K562 (cell line): Measurements from ENCODE around the gene DTD1. TPM values are rescaled to one million over a fixed set of nuclear protein-coding genes. Genes with fewer than 3 reads are reported as not detected.

ENCODE experiments used
- ATAC-seq: fragments of 200-7000 bp; cut with Tn5 transposase; 3 replicates; pipeline ENCODE4 v1.9.1; 2020; ENCODE audit warnings: moderate library complexity
- BruUV-seq: library from RNA; stranded (reverse); fragments of 400-500 nt; replicated peaks from 2 replicates; lab custom pipeline; 2021; lab: Mats Ljungman, UMichigan
- CTCF ChIA-PET: fragments of 300-600 bp; formaldehyde crosslinking; extraction: SDS; loops from one replicate; lab custom pipeline; 2021; ENCODE audit warnings: low intra/inter-chr PET ratio; lab: Yijun Ruan, JAX
- POLR2A ChIA-PET: fragments of 300-600, 350-650 bp; sonication (Branson Sonifier 250); formaldehyde crosslinking; extraction: SDS; loops from one replicate; lab custom pipeline; 2021; ENCODE audit warnings: antibody characterized with exemption, inconsistent platforms; lab: Yijun Ruan, JAX
- DNase-seq, 4 experiments: peaks; one replicate each; pipeline versions ENCODE4 v3.0.0 to v3.0.0-alpha.2; 2011 to 2018; ENCODE audit warnings: low spot score in 3 of 4, mixed read lengths in 3 of 4; ENCODE audit errors: extremely low read depth in 1 of 4
- FAIRE-seq: peaks from 2 replicates; lab custom pipeline; 2011; peaks lifted over from hg19 to GRCh38; lab: Jason Lieb, UNC
- H2AFZ ChIP-seq: 2 replicates; pipeline ENCODE4 v1.6.0; 2011; ENCODE audit warnings: low read depth, low read length, control low read depth, inconsistent platforms
- H3K27ac ChIP-seq: fragments of 200-600 bp; 3 replicates; pipeline ENCODE4 v1.8.0; 2011; ENCODE audit warnings: low read depth, mild to moderate bottlenecking, control low read depth, inconsistent platforms, low read length, moderate library complexity, mixed read lengths; ENCODE audit errors: extremely low read depth
- H3K27me3 ChIP-seq, 2 experiments: fragments of 300-600 bp in 1 of 2; 2 replicates in 1 of 2; 3 replicates in 1 of 2; pipeline versions ENCODE4 v1.6.0 to v1.8.0; 2011; ENCODE audit warnings: inconsistent platforms in 2 of 2, low read length in 2 of 2, mild to moderate bottlenecking in 1 of 2, mixed read lengths in 1 of 2, moderate library complexity in 1 of 2; ENCODE audit not compliant: control insufficient read depth in 2 of 2, insufficient read depth in 2 of 2
- H3K36me3 ChIP-seq: fragments of 300-600 bp; 3 replicates; pipeline ENCODE4 v1.8.0; 2011; ENCODE audit warnings: mild to moderate bottlenecking, low read length, inconsistent platforms; ENCODE audit not compliant: control insufficient read depth, insufficient read depth
- H3K4me1 ChIP-seq, 2 experiments: fragments of 200-600 bp in 1 of 2; replicated peaks in 1 of 2; 2 replicates in 1 of 2; 3 replicates in 1 of 2; pipeline versions ENCODE4 v1.5.1 to v1.8.0; 2011; ENCODE audit warnings: inconsistent platforms in 2 of 2, low read length in 2 of 2, mild to moderate bottlenecking in 1 of 2, mixed read lengths in 1 of 2, moderate library complexity in 1 of 2; ENCODE audit not compliant: control insufficient read depth in 2 of 2, insufficient read depth in 2 of 2
- H3K4me2 ChIP-seq: 2 replicates; pipeline ENCODE4 v1.6.1; 2011; ENCODE audit warnings: low read length, control low read depth, inconsistent platforms, mixed read lengths; ENCODE audit not compliant: insufficient read depth
- H3K4me3 ChIP-seq: fragments of 200-600 bp; sonication (generic), shearing (Covaris generic); 2 replicates; pipeline ENCODE4 v1.5.1; 2016; ENCODE audit warnings: control low read depth, inconsistent platforms
- H3K79me2 ChIP-seq: fragments of 200-600 bp; 3 replicates; pipeline ENCODE4 v1.8.0; 2011; ENCODE audit warnings: low read length, inconsistent platforms; ENCODE audit not compliant: control insufficient read depth, insufficient read depth
- H3K9ac ChIP-seq, 2 experiments: 2 replicates each; pipeline versions ENCODE4 v1.6.0 to v1.6.1; 2011; ENCODE audit warnings: low read depth in 2 of 2, low read length in 2 of 2, control low read depth in 1 of 2, inconsistent platforms in 1 of 2, mild to moderate bottlenecking in 1 of 2, mixed read lengths in 1 of 2; ENCODE audit not compliant: insufficient read depth in 1 of 2
- H3K9me1 ChIP-seq: one replicate; pipeline ENCODE4 v1.6.0; 2011; ENCODE audit warnings: inconsistent platforms, mild to moderate bottlenecking, low read length, moderate library complexity; ENCODE audit not compliant: control insufficient read depth, insufficient read depth
- H3K9me3 ChIP-seq: replicated peaks from 2 replicates; pipeline ENCODE4 v1.5.1; 2011; ENCODE audit warnings: low read depth, low read length, inconsistent platforms; ENCODE audit not compliant: control insufficient read depth, insufficient read depth
- H4K20me1 ChIP-seq: replicated peaks from 2 replicates; pipeline ENCODE4 v1.6.1; 2011; ENCODE audit warnings: low read length, inconsistent platforms, mixed read lengths; ENCODE audit not compliant: control insufficient read depth, insufficient read depth
- CHCHD3 ChIP-seq: fragments of 250-450 bp; sonication (Bioruptor Pico); IDR thresholded peaks from 2 replicates; pipeline ENCODE4 v2.1.2; 2022; ENCODE audit warnings: mild to moderate bottlenecking
- RAD51 ChIP-seq: fragments of 450-650 bp; IDR thresholded peaks from 2 replicates; pipeline ENCODE4 v1.7.1; 2016; ENCODE audit warnings: low read depth, mild to moderate bottlenecking, borderline replicate concordance
- RBM15 ChIP-seq: fragments of 200-400 bp; formaldehyde crosslinking; IDR thresholded peaks from 2 replicates; pipeline ENCODE4 v1.6.1; 2018; ENCODE audit warnings: mild to moderate bottlenecking, low read length, moderate library complexity; ENCODE audit not compliant: insufficient read depth
- TCF15 ChIP-seq: fragments of 250-450 bp; sonication (Bioruptor Pico); IDR thresholded peaks from 2 replicates; pipeline ENCODE4 v1.8.0; 2022; ENCODE audit warnings: moderate library complexity, mild to moderate bottlenecking, inconsistent platforms
- ZNF263 ChIP-seq: sonication (generic); formaldehyde crosslinking; IDR thresholded peaks from 2 replicates; pipeline ENCODE4 v1.8.0; 2022; ENCODE audit warnings: mild to moderate bottlenecking, missing genetic modification reagents, borderline replicate concordance
- ZNF696 ChIP-seq: fragments of 250-450 bp; sonication (Bioruptor Pico); conservative IDR thresholded peaks from 2 replicates; pipeline ENCODE4 v1.4.0; 2020; ENCODE audit warnings: mild to moderate bottlenecking, moderate library complexity
- WGBS: fragments of 100-300 bp; shearing (Covaris generic); methylation state at CpG from one replicate; pipeline ENCODE4 v1.1.6; 2016; ENCODE audit warnings: low coverage, mixed read lengths; ENCODE audit not compliant: insufficient coverage; ENCODE audit errors: missing lambda C conversion rate; 5-methylcytosine and 5-hydroxymethylcytosine counted together
- in situ Hi-C: fragments of 300-500 bp; cut with MboI; formaldehyde crosslinking; loops from 4 replicates; pipeline ENCODE4 v1.15.0; 2018; ENCODE audit warnings: inconsistent platforms, mixed read lengths
- intact Hi-C: fragments of 100-400 bp; cut with micrococcal nuclease; formaldehyde crosslinking; loops from 2 replicates; pipeline ENCODE4 v1.14.2; 2022
- polyA plus RNA-seq, 8 experiments: library from polyadenylated mRNA; depleted of rRNA in 4 of 8; stranded (reverse) in 5 of 8; unstranded in 3 of 8; fragments of >200 nt; fragmentation: Nextera tagmentation in 2 of 8; fragmentation: Illumina TruSeq in 1 of 8; extraction: Ambion mirVana in 2 of 8; extraction: Trizol in 1 of 8; gene quantifications; 2 replicates each; pipeline versions ENCODE4 v1.2.1 to v1.2.3, GENCODE V29; 2011 to 2014; ENCODE audit warnings: inconsistent platforms in 1 of 8, missing spikeins in 1 of 8
- total RNA-seq, 7 experiments: library from RNA; depleted of rRNA in 6 of 7; stranded (reverse); fragments of >200 nt in 6 of 7; fragmentation: Illumina TruSeq in 2 of 7; extraction: Trizol in 2 of 7; gene quantifications; 2 replicates each; pipeline versions ENCODE4 v1.2.1 to v1.2.3, GENCODE V29; 2011 to 2021; ENCODE audit warnings: low replicate concordance in 1 of 7
- TF ChIP-seq, protein P1 (sequence below): fragments of 200-800 bp; sonication (Bioruptor generic); IDR thresholded peaks from 2 replicates; pipeline ENCODE4 v1.6.1; 2016; ENCODE audit warnings: missing genetic modification characterization, missing compliant biosample characterization

The DTD1 gene
- total and polyA plus RNA-seq, 9 of the 15 experiments (the other 6 are each of a cell fraction or from before 2014, with no cell fraction given) = 5.7 to 28.6 (median 26.8) TPM

DNA sequence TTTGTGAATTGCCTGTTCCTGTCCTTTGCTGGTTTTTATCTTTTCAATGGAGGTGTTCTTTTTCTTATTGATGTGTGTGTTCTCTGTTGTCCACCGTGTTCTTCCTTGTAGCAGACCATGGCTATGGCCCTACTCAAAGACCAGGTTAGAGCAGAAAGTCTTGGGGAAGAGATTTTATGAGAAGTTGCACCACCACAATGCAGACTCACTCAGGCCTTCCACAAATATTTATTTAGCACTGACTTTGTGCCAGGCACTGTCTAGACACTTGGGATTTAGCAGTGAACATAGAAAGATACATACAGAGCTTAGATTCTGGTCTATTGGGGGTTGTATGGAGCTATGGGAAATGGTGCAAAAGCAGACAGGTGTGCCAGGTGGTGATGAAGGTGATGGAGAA is 98.8 kb downstream of the DTD1 start:
- WGBS = 10% methylated on average over 1 of the region's 1 CpG
- ChIA-PET CTCF (no interaction called here), POLR2A (no interaction called here)
- DNase-seq (no peak), FAIRE-seq (no peak), ATAC-seq (no peak)
- Histone ChIP-seq H3K36me3 (no peaks in the 10 kb centered on the region), H3K4me2 (no peak overlapping the region), H3K4me3 (no peak overlapping the region), H3K27ac (no peak overlapping the region), H3K9ac (no peak overlapping the region), H3K9me3 (no peaks in the 10 kb centered on the region), H3K9me1 (no peaks in the 10 kb centered on the region), H3K79me2 (no peaks in the 10 kb centered on the region), H3K27me3 (no peaks in the 10 kb centered on the region), H3K4me1 (no peaks in the 10 kb centered on the region), H4K20me1 (no peaks in the 10 kb centered on the region), H2AFZ (no peak overlapping the region)
- BruUV-seq = no TSS peak
- in situ Hi-C loops = no loop called here
- TF ChIP-seq RAD51 (no peak), RBM15 (no peak), ZNF263 (CRISPR knock-in tag) (no peak), TCF15 (CRISPR knock-in tag) (no peak), ZNF696 (CRISPR knock-in tag) (no peak), CHCHD3 (CRISPR knock-in tag) (no peak)
- TF ChIP-seq, protein P1, sequence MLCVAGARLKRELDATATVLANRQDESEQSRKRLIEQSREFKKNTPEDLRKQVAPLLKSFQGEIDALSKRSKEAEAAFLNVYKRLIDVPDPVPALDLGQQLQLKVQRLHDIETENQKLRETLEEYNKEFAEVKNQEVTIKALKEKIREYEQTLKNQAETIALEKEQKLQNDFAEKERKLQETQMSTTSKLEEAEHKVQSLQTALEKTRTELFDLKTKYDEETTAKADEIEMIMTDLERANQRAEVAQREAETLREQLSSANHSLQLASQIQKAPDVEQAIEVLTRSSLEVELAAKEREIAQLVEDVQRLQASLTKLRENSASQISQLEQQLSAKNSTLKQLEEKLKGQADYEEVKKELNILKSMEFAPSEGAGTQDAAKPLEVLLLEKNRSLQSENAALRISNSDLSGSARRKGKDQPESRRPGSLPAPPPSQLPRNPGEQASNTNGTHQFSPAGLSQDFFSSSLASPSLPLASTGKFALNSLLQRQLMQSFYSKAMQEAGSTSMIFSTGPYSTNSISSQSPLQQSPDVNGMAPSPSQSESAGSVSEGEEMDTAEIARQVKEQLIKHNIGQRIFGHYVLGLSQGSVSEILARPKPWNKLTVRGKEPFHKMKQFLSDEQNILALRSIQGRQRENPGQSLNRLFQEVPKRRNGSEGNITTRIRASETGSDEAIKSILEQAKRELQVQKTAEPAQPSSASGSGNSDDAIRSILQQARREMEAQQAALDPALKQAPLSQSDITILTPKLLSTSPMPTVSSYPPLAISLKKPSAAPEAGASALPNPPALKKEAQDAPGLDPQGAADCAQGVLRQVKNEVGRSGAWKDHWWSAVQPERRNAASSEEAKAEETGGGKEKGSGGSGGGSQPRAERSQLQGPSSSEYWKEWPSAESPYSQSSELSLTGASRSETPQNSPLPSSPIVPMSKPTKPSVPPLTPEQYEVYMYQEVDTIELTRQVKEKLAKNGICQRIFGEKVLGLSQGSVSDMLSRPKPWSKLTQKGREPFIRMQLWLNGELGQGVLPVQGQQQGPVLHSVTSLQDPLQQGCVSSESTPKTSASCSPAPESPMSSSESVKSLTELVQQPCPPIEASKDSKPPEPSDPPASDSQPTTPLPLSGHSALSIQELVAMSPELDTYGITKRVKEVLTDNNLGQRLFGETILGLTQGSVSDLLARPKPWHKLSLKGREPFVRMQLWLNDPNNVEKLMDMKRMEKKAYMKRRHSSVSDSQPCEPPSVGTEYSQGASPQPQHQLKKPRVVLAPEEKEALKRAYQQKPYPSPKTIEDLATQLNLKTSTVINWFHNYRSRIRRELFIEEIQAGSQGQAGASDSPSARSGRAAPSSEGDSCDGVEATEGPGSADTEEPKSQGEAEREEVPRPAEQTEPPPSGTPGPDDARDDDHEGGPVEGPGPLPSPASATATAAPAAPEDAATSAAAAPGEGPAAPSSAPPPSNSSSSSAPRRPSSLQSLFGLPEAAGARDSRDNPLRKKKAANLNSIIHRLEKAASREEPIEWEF (CRISPR knock-in tag) = no peak
- intact Hi-C loops = no loop called here
